Measurements from ENCODE around the gene LRRN2. TPM values are rescaled to one million over a fixed set of nuclear protein-coding genes. Genes with fewer than 3 reads are reported as not detected.

Gene LRRN2
- total RNA-seq, 1 experiment from 2014 or later = 5.0 TPM

DNA sequence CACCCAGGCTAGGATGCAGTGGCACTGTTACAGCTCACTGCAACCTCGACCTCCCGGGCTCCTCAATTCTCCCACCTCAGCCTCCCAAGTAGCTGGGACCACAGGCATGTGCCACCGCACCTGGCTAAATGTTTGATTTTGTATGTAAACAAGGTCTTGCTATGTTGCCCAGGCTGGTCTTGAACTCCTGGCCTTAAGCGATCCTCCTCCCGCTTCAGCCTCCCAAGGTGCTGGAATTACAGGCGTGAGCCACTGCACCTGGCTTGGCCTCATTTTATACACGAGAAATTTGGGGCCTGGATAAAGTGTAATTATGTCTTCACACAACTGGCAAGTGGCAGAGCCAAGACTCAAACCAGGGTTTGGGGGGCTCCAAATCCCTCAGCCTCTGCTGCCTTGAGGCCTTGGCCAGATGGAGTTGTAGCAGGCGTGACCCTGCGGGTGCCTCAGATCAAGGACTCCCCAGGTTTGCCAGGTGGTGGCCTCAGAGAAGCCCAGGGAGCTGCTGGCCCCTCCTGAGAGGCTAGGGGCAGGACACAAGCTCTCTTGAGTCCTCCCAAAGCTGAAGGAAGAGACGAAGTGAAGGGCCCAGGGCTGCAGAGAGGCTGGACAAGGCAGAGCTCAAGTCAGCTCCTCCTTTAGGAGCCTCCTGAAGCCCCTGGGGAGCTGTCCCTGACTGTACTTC, 107.6 kb downstream of the LRRN2 start:
- DNase-seq (no peak), ATAC-seq (no peak)
- POLR2A ChIA-PET (ENCODE audit: unreplicated experiment) = no interaction called here
- CTCF ChIA-PET = no interaction called here
- Histone ChIP-seq H3K9ac (ENCODE audit: low read length) (no peak overlapping the region), H3K4me3 (ENCODE audit: low read length) (no peak overlapping the region), H3F3A (ENCODE audit: low read length, unreplicated experiment) (peaks cover 6% of the 10 kb centered on the region), H2AFZ (ENCODE audit: low read length) (no peak overlapping the region), H3K4me1 (ENCODE audit: insufficient read depth, low read length) (peaks cover 31% of the 10 kb centered on the region), H3K27me3 (ENCODE audit: low read length) (no peaks in the 10 kb centered on the region), H3K9me3 (ENCODE audit: low read length) (no peaks in the 10 kb centered on the region), H3K79me2 (ENCODE audit: low read length) (no peaks in the 10 kb centered on the region), H3K9me2 (replicated peaks; ENCODE audit: low read length) (no peaks in the 10 kb centered on the region), H3K36me3 (ENCODE audit: low read depth, low read length) (no peaks in the 10 kb centered on the region), H4K20me1 (ENCODE audit: low read length) (no peaks in the 10 kb centered on the region), H3K4me2 (ENCODE audit: low read length) (no peak overlapping the region), H3K27ac (ENCODE audit: low read length) (no peak overlapping the region)
- intact Hi-C loops (cut with micrococcal nuclease) = loop anchor here (10.0 kb wide), 1 partner anchor 127 kb away; no protein-coding TSS in a partner anchor
- BruUV-seq (replicated peaks) = no TSS peak
- no peak for TF ChIP-seq EZH2 (IDR thresholded peaks at IDR 0.05; ENCODE audit: low read length, unreplicated experiment)
- TF ChIP-seq, protein P1, sequence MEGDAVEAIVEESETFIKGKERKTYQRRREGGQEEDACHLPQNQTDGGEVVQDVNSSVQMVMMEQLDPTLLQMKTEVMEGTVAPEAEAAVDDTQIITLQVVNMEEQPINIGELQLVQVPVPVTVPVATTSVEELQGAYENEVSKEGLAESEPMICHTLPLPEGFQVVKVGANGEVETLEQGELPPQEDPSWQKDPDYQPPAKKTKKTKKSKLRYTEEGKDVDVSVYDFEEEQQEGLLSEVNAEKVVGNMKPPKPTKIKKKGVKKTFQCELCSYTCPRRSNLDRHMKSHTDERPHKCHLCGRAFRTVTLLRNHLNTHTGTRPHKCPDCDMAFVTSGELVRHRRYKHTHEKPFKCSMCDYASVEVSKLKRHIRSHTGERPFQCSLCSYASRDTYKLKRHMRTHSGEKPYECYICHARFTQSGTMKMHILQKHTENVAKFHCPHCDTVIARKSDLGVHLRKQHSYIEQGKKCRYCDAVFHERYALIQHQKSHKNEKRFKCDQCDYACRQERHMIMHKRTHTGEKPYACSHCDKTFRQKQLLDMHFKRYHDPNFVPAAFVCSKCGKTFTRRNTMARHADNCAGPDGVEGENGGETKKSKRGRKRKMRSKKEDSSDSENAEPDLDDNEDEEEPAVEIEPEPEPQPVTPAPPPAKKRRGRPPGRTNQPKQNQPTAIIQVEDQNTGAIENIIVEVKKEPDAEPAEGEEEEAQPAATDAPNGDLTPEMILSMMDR (conservative IDR thresholded peaks at IDR 0.05; ENCODE audit: low read depth, low read length) = no peak
- no peak for TF ChIP-seq EZH2phosphoT487 (IDR thresholded peaks at IDR 0.05; ENCODE audit: borderline replicate concordance, low read length)

DNA sequence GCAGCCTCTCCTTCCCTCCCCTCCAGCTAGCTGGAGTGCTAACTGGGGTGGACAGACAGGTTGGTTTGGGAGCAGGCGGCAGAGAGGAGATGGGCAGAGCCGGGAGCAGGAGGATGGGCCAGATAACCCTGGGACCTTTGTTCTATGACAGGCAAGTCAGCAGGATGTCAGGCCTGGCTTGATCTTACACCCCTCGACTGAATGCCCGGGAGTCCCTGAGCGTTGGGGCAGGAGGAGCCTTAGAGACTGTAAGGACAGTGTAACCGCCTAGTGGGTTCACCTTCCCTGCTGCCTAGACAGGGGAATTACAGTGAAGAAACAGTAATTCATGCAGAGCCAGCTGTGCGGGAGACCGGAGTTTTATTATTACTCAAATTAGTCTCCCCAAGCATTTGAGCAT, 109.1 kb downstream of the LRRN2 start:
- no TSS peak for BruUV-seq (replicated peaks)
- no peak for ATAC-seq
- ChIA-PET CTCF (no interaction called here), POLR2A (ENCODE audit: unreplicated experiment) (no interaction called here)
- DNase-seq = no peak
- H4K20me1 ChIP-seq (ENCODE audit: low read length) = no peaks in the 10 kb centered on the region
- H3K4me2 ChIP-seq (ENCODE audit: low read length) = no peak overlapping the region
- intact Hi-C loops (cut with micrococcal nuclease) = loop anchor here (10.0 kb wide), 1 partner anchor 128 kb away; no protein-coding TSS in a partner anchor
- H3K79me2 ChIP-seq (ENCODE audit: low read length) = no peaks in the 10 kb centered on the region
- TF ChIP-seq, protein P1 (conservative IDR thresholded peaks at IDR 0.05; ENCODE audit: low read depth, low read length) = no peak
- TF ChIP-seq EZH2phosphoT487 (IDR thresholded peaks at IDR 0.05; ENCODE audit: borderline replicate concordance, low read length) = no peak
- TF ChIP-seq EZH2 (IDR thresholded peaks at IDR 0.05; ENCODE audit: low read length, unreplicated experiment) = no peak
- no peak overlapping the region for H3K9ac ChIP-seq (ENCODE audit: low read length)
- H3K9me2 ChIP-seq (replicated peaks; ENCODE audit: low read length) = no peaks in the 10 kb centered on the region
- no peak overlapping the region for H3K27ac ChIP-seq (ENCODE audit: low read length)
- no peak overlapping the region for H2AFZ ChIP-seq (ENCODE audit: low read length)
- peaks cover 19% of the 10 kb centered on the region for H3F3A ChIP-seq (ENCODE audit: low read length, unreplicated experiment)
- H3K9me3 ChIP-seq (ENCODE audit: low read length) = no peaks in the 10 kb centered on the region
- H3K4me1 ChIP-seq (ENCODE audit: insufficient read depth, low read length) = peaks cover 46% of the 10 kb centered on the region
- H3K36me3 ChIP-seq (ENCODE audit: low read depth, low read length) = no peaks in the 10 kb centered on the region
- H3K27me3 ChIP-seq (ENCODE audit: low read length) = no peaks in the 10 kb centered on the region
- no peak overlapping the region for H3K4me3 ChIP-seq (ENCODE audit: low read length)
